Activated CD4-positive, CD25-positive, alpha-beta regulatory T cell (primary cell): ENCODE measurements around the gene CFAP161.
"Not testable (repeated sequence)": the region's sequence is repeated elsewhere in the genome, so short reads cannot be mapped to it uniquely, and the experiment has no call there.

Source experiments
- DNase-seq, 4 experiments: peaks; one replicate each; lab custom pipeline; 2025; lab: John Stamatoyannopoulos, UW

The CFAP161 gene

GRCh38 chr15:81157939-81158223 is 23.8 kb downstream of the CFAP161 start:
- no peak for DNase-seq

- DNase-seq: not testable (repeated sequence)
These were observed 24.5 kb downstream of the CFAP161 start for GRCh38 chr15:81158561-81158960.

- no peak for DNase-seq
These were observed 26.5 kb downstream of the CFAP161 start for GRCh38 chr15:81160312-81161159.

GRCh38 chr15:81161160-81161673 is 27.1 kb downstream of the CFAP161 start:
- DNase-seq: no peak

- no peak for DNase-seq
These were observed 27.8 kb downstream of the CFAP161 start for GRCh38 chr15:81161851-81162250.

GRCh38 chr15:81163961-81164800 is 30.1 kb downstream of the CFAP161 start:
- no peak for DNase-seq

- no peak for DNase-seq
These were observed 31.5 kb downstream of the CFAP161 start for GRCh38 chr15:81165535-81165934.

- DNase-seq: no peak
These were observed 32.7 kb downstream of the CFAP161 start for GRCh38 chr15:81166636-81167305.

GRCh38 chr15:81168131-81168526 is 34.1 kb downstream of the CFAP161 start:
- DNase-seq: no peak

- DNase-seq: no peak
These were observed 34.6 kb downstream of the CFAP161 start for GRCh38 chr15:81168644-81169043.

- no peak for DNase-seq
These were observed 36.4 kb downstream of the CFAP161 start for GRCh38 chr15:81170511-81170910.

GRCh38 chr15:81171286-81171685 is 37.2 kb downstream of the CFAP161 start:
- no peak for DNase-seq

GRCh38 chr15:81174125-81174791 is 40.2 kb downstream of the CFAP161 start:
- DNase-seq: no peak

- DNase-seq: no peak
These were observed 40.8 kb downstream of the CFAP161 start for GRCh38 chr15:81174792-81175327.

GRCh38 chr15:81175496-81175895 is 41.4 kb downstream of the CFAP161 start:
- no peak for DNase-seq

- DNase-seq: no peak
These were observed 42.3 kb downstream of the CFAP161 start for GRCh38 chr15:81176291-81176893.

GRCh38 chr15:81178365-81178764 is 44.3 kb downstream of the CFAP161 start:
- DNase-seq: no peak

- DNase-seq: no peak
These were observed 47.1 kb downstream of the CFAP161 start for GRCh38 chr15:81181220-81181619.

- DNase-seq: no peak
These were observed 48.1 kb downstream of the CFAP161 start for GRCh38 chr15:81182031-81182755.

- DNase-seq: no peak
These were observed 48.8 kb downstream of the CFAP161 start for GRCh38 chr15:81182756-81183438.
